ENCODE data around the gene IPMK. TPM values are rescaled to one million over a fixed set of nuclear protein-coding genes. Genes with fewer than 3 reads are reported as not detected.

Gene IPMK
- total RNA-seq, 1 experiment from 2014 or later: 10.0 TPM

DNA sequence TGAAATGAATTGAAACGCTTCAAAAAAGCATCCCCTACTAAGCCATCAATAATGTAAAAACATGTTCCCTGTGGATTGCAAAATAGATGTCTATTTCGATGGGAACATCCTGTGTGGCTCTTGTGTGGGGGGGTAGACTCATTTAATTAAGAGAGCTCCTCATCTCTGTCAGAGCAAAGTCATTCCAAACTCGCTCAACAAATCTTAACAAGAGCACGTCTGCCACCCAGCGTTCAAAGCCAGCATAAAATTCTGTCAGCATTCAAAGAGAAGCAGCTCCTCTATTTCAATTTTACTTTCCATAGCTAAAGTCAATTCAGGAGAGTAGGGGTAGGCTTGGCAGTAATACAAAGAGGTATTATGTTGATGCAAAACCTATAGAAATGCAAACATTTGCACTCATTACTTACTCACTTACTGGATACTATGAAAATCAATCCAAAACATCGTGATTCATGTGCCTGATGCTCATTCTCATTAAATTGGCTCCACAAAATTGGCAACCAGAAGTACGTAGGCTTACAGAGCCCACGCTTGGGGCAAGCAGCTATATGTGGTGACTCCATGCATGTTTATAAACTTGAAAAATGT is 114.9 kb downstream of the IPMK start:
- no peak overlapping the region for H3K4me3 Mint-ChIP-seq (ENCODE audit: low read depth, unreplicated experiment)
- H3K27ac Mint-ChIP-seq (ENCODE audit: unreplicated experiment): no peak overlapping the region
- DNase-seq: peak; percentile 81
- peaks cover 12% of the 10 kb centered on the region for H3K4me1 Mint-ChIP-seq (ENCODE audit: low read depth, unreplicated experiment)
- H3K36me3 Mint-ChIP-seq (ENCODE audit: insufficient read depth, unreplicated experiment): no peaks in the 10 kb centered on the region
- peak; percentile 81 for TF ChIP-seq CTCF (IDR thresholded peaks at IDR 0.05; ENCODE audit: unreplicated experiment)
- H3K9me3 Mint-ChIP-seq (ENCODE audit: low read depth, unreplicated experiment): no peaks in the 10 kb centered on the region
- no peaks in the 10 kb centered on the region for H3K27me3 Mint-ChIP-seq (ENCODE audit: unreplicated experiment)
- intact Hi-C loops (cut with micrococcal nuclease; ENCODE audit: unreplicated experiment): loop anchor here (2.0 to 5.0 kb wide), 6 partner anchors 70 to 814 kb away; no protein-coding TSS in a partner anchor
- CTCF ChIA-PET: interaction anchor here (0.6 to 1.7 kb wide), 13 partner anchors 15 to 1320 kb away, joined by 3 to 10 read pairs (median 4); no protein-coding TSS in a partner anchor
- no TSS peak for BruUV-seq (replicated peaks)

DNA sequence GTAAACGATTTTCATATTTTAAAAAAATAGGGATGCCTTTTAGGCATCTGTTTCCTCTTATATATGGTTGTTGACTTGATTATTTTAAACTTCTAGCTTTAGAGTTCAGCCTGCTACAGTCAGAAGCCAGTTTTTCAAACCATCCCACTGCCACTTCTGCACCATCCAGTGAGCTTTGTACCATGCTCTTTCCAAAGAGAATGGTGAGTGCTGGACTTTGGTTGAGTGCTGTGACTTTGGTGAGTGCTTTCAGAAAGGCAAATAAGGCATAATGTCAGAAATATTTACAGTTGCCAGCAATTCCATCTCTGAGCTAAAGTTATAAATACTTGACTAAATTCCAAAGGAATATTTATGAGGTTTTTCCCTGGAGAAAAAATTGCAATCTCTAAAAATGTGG is 117.4 kb downstream of the IPMK start:
- H3K27ac Mint-ChIP-seq (ENCODE audit: unreplicated experiment): no peak overlapping the region
- BruUV-seq (replicated peaks): no TSS peak
- TF ChIP-seq CTCF (IDR thresholded peaks at IDR 0.05; ENCODE audit: unreplicated experiment): no peak
- H3K4me3 Mint-ChIP-seq (ENCODE audit: low read depth, unreplicated experiment): no peak overlapping the region
- peaks cover 9% of the 10 kb centered on the region for H3K4me1 Mint-ChIP-seq (ENCODE audit: low read depth, unreplicated experiment)
- CTCF ChIA-PET: no interaction called here
- H3K9me3 Mint-ChIP-seq (ENCODE audit: low read depth, unreplicated experiment): no peaks in the 10 kb centered on the region
- intact Hi-C loops (cut with micrococcal nuclease; ENCODE audit: unreplicated experiment): loop anchor here (5.0 kb wide), 4 partner anchors 68 to 453 kb away; no protein-coding TSS in a partner anchor
- H3K27me3 Mint-ChIP-seq (ENCODE audit: unreplicated experiment): no peaks in the 10 kb centered on the region
- no peaks in the 10 kb centered on the region for H3K36me3 Mint-ChIP-seq (ENCODE audit: insufficient read depth, unreplicated experiment)
- DNase-seq: no peak

DNA sequence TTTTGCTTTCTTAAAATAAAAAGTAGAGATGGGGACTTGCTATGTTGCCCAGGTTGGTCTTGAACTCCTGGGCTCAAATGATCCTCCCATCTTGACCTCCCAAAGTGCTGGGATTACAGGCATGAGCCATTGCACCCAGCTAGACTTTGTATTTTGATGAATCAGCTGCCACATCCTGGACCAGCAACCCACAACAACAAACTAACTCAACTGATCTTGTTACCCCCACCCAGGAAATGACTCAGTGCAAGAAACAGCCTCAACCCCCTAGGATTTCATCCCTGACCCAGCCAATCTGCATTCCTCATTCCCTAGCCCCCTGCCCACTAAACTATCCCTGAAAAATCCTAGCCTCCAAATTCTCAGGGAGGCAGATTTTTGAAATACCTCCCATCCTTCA is 123.8 kb downstream of the IPMK start:
- no peak for DNase-seq
- TF ChIP-seq CTCF (IDR thresholded peaks at IDR 0.05; ENCODE audit: unreplicated experiment): no peak
- intact Hi-C loops (cut with micrococcal nuclease; ENCODE audit: unreplicated experiment): no loop called here
- no peak overlapping the region for H3K4me3 Mint-ChIP-seq (ENCODE audit: low read depth, unreplicated experiment)
- CTCF ChIA-PET: no interaction called here
- BruUV-seq (replicated peaks): no TSS peak
- H3K27ac Mint-ChIP-seq (ENCODE audit: unreplicated experiment): no peak overlapping the region
- H3K9me3 Mint-ChIP-seq (ENCODE audit: low read depth, unreplicated experiment): peaks cover 15% of the 10 kb centered on the region
- H3K36me3 Mint-ChIP-seq (ENCODE audit: insufficient read depth, unreplicated experiment): no peaks in the 10 kb centered on the region
- no peaks in the 10 kb centered on the region for H3K27me3 Mint-ChIP-seq (ENCODE audit: unreplicated experiment)
- peaks cover 7% of the 10 kb centered on the region for H3K4me1 Mint-ChIP-seq (ENCODE audit: low read depth, unreplicated experiment)

Other genes with a start within 250 kb of the IPMK start
- 58.3 and 69.0 TPM in 2 replicates for gene CISD1, start 1.3 kb upstream of the IPMK start, total RNA-seq (2022)
- 22.9 and 25.6 TPM in 2 replicates for gene UBE2D1, start 67.1 kb upstream of the IPMK start, total RNA-seq (2022)
- gene TFAM, start 117.5 kb upstream of the IPMK start, total RNA-seq (2022): 91.8 and 94.3 TPM in 2 replicates
- gene BICC1, start 245.0 kb upstream of the IPMK start, total RNA-seq (2022): 58.0 and 70.2 TPM in 2 replicates

All from Calu3 (cell line).